ENCODE results near the gene ALDH1B1. TPM values are rescaled to one million over a fixed set of nuclear protein-coding genes. Genes with fewer than 3 reads are reported as not detected.

ALDH1B1 gene
- total and polyA plus RNA-seq, 10 of the 15 experiments (the other 5 are each of a cell fraction or from before 2014, with no cell fraction given): 8.6 to 38.5 (median 30.9) TPM

- peaks cover 3% of the 10 kb centered on the region; the same call in 1 of the 2 replicates for H3K4me1 ChIP-seq (ENCODE audit: control insufficient read depth, insufficient read depth, low read length)
- peaks cover 2 to 4% of the 10 kb centered on the region in 2 experiments; a peak in 3 of 4 replicates for H3K36me3 ChIP-seq (ENCODE audit: control insufficient read depth in 2 of 2, insufficient read depth in 2 of 2, low read length in 1 of 2)
- no peaks in the 10 kb centered on the region for H3K9me3 ChIP-seq (replicated peaks; ENCODE audit: control insufficient read depth, insufficient read depth, low read length)
- ChIA-PET CTCF (interaction anchor here (2.8 kb wide), 1 partner anchor 25 kb away, joined by 7 read pairs; no protein-coding TSS in a partner anchor), SMC1A (ENCODE audit: uncharacterized antibody, unreplicated experiment) (interaction anchor here (1.4 kb wide), 1 partner anchor 23 kb away, joined by 5 read pairs; no protein-coding TSS in a partner anchor), RAD21 (ENCODE audit: unreplicated experiment) (interaction anchor here (1.3 kb wide), 1 partner anchor 25 kb away, joined by 4 read pairs; no protein-coding TSS in a partner anchor), POLR2A (no interaction called here)
- H3K4me3 ChIP-seq: no peak overlapping the region
- H3K79me2 ChIP-seq (ENCODE audit: control insufficient read depth, insufficient read depth, low read length): peaks cover 10% of the 10 kb centered on the region
- no peaks in the 10 kb centered on the region for H3K27me3 ChIP-seq (replicated peaks in 1 of 2; ENCODE audit: control insufficient read depth in 2 of 2, insufficient read depth in 2 of 2, low read length in 1 of 2)
- TF ChIP-seq ZNF217 (IDR thresholded peaks at IDR 0.05) (no peak), HSF1 (IDR thresholded peaks at IDR 0.05; ENCODE audit: low read depth, low read length) (no peak), PBX3 (IDR thresholded peaks at IDR 0.05; ENCODE audit: insufficient replicate concordance, low read depth, low read length) (no peak), NFYB (IDR thresholded peaks at IDR 0.05; ENCODE audit: insufficient read depth, low read depth, low read length) (no peak), IRF3 (IDR thresholded peaks at IDR 0.05) (no peak), SP1 (IDR thresholded peaks at IDR 0.05; ENCODE audit: low read depth, low read length) (no peak)
- whole genome bisulfite sequencing (ENCODE audit: insufficient coverage, insufficient replicate concordance, low lambda C conversion rate, missing lambda C conversion rate): 95% methylated on average over 29 of the region's 30 CpGs
- DNase-seq (ENCODE audit: low read depth, low spot score) (no peak), ATAC-seq (no peak), FAIRE-seq (no peak)
- no TSS peak for BruUV-seq (replicated peaks)
- no peak overlapping the region for H3K27ac ChIP-seq (ENCODE audit: control insufficient read depth, insufficient read depth)
- in situ Hi-C loops (cut with MboI) (loop anchor here (5.0 kb wide), 1 partner anchor 489 kb away; no protein-coding TSS in a partner anchor), intact Hi-C loops (cut with micrococcal nuclease; ENCODE audit: unreplicated experiment) (no loop called here)
- no peak overlapping the region for H2AFZ ChIP-seq (ENCODE audit: control insufficient read depth, low read depth, low read length)
- no peak overlapping the region for H3K9ac ChIP-seq (ENCODE audit: control insufficient read depth, insufficient read depth, low read length)
- no peaks in the 10 kb centered on the region for H4K20me1 ChIP-seq (ENCODE audit: control insufficient read depth, insufficient read depth)
- no peak overlapping the region for H3K4me2 ChIP-seq (ENCODE audit: control insufficient read depth, insufficient read depth)
Observed at GRCh38 chr9:38395653-38396370, 3.3 kb downstream of the ALDH1B1 start.
